Raji (cell line): ENCODE measurements around the gene IRX5.

Experiments used
- POLR2A ChIP-seq: IDR thresholded peaks from 2 replicates; pipeline ENCODE4 v1.6.1; 2011; ENCODE audit warnings: low read depth, low read length, control low read depth; ENCODE audit not compliant: insufficient read depth

The IRX5 gene

DNA sequence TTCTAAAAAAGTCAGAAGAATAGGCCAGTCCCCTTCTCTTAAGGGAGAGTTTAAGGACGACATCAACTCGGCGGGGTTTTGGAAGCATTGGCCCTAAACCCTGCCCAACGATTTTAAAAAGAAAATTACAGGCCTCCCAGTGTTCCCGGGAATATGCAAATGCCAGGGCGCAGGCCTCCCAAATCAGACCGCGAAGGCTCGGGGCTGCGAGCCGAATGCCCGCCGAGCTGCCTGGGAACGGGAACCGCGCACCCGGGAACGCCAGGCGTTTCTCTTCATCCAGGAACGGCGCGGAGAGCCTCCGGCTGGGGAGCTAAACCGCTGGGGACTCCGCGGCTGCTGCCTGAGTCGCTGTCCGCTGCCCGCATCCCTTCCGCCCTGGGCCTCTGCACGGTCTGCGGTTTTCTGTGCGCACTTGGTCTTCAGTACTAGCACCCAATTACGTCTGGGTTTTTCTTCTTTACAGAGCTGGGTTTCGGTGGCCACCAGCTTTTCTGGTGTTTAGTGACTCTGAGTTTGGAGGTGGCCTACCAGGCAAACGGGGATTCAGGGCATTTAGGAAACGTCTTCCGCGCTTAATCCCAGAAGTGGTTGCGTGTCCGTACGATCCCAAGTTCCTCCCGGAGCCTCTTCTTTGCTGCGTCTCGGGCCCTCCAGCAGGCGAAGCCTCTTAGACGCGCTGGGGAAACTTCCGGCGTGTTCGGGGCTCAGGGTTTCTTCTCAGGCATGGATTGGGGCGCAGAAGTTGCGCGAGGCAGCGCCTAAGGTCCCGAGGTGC lies 5.7 kb downstream of the IRX5 start:
- TF ChIP-seq POLR2A, result no peak

DNA sequence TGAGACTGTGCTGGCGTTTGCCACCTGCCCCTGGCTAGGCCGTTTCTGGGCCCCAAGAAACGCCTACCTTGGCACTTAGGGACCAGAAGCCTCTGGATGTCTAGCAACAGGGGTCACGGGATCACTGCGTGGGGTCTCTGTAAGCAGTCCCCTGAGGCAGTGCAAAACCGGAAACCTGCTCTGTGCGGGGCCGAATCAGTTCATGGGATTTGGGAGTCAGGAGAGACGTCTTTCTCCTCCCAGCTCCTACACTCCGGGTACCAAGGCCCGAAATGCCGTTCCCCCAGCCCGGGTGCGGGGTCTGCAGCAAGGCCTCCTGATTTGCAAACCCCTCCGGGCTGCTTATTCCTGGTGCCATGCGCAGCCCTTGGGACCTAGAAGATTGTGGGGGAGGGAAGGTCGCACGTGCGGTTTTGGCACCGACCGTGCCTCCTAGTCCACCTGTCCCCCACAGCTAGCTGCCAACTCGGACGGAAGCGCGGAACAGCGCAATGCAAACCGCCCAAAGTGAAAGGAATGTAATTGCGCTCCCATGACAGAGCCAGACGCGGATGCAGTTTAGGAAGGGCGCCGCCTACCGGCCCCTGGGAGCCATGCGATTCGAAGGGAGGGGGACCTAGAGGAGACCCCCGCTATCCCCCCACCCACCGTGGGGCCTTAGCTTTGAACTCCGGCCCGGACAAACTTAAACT lies 6.5 kb downstream of the IRX5 start:
- no peak for TF ChIP-seq POLR2A

DNA sequence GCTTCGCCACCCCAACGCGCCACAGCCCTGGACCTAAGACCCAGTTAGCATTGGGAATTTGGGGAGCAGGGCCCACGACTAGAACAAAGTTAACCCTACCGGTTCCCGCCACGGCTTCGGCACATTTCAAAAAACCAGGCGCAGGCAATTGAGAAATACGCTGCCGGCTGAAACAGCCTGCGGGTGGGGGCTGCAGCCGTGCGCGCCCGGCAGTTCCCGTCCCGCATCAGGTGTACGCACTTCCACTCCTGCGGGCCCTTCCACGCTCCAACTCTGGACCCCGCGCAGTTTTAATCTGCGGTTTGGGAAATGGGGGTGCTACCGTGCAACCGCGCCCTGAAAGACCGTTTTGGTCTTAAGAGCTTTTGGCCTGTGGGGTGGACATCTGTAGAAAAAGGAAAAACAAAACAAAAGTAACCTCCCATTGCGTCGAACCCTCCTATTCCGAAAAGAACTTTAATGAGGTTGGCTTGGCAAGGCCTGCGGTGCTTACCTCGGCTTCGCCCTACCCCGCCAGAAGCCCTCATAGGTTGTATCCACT lies 7.1 kb downstream of the IRX5 start:
- TF ChIP-seq POLR2A, result no peak

DNA sequence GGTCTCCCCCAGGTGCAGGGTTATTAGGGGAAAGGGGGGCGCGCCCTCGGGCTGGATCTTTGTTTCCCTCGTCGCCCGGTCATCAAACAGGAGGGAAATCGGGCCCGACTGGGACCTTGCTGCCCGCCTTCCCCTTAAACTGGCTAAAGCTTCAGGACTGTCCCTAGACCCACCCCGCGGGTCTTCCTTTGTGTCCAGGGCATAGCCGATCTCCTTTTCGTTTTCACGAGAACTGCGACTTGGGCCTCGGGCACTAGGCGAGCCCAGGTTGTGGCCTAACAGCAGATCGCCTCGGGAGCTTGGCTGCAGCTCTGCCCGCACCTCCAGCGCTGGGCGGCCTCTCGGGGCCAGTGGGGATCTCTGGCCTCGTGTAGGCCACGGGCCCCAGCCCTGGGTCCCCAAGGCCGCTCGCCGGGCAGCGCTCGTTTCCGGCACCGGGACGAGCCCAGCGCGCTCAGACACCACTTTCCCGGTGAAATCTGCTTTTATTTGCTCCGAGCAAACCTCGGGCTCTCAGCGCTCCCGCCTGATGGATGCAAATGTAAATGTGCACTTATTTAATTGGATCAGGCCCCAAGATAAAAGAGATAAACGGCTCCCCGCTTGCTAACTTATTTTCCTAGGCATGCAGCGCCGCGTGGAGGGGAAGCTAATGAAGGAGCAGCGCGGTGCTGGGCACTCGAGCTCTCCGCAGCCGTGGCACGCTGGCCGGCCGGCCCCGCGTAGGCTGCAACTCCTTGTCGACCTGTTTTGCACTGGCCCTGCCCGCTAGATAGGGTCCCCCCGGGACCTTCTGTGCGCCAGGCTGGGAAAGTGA lies 7.8 kb downstream of the IRX5 start:
- TF ChIP-seq POLR2A, result no peak

DNA sequence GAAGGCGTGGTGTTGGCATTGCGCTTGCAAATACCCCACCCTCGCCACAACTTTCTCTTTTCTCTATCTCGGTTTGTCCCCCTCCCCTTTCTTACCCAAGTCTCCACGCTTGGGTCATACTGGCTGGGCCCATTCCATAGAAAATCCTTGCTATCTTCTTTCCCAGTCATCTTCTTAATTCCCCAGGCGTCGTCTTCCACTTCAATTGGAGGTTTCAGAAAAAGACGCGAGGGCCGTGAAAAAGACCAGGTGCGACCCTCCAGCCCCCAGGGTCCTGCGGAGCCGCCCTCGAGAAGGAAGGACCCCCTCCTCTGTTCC lies 8.3 kb downstream of the IRX5 start:
- no peak for TF ChIP-seq POLR2A

DNA sequence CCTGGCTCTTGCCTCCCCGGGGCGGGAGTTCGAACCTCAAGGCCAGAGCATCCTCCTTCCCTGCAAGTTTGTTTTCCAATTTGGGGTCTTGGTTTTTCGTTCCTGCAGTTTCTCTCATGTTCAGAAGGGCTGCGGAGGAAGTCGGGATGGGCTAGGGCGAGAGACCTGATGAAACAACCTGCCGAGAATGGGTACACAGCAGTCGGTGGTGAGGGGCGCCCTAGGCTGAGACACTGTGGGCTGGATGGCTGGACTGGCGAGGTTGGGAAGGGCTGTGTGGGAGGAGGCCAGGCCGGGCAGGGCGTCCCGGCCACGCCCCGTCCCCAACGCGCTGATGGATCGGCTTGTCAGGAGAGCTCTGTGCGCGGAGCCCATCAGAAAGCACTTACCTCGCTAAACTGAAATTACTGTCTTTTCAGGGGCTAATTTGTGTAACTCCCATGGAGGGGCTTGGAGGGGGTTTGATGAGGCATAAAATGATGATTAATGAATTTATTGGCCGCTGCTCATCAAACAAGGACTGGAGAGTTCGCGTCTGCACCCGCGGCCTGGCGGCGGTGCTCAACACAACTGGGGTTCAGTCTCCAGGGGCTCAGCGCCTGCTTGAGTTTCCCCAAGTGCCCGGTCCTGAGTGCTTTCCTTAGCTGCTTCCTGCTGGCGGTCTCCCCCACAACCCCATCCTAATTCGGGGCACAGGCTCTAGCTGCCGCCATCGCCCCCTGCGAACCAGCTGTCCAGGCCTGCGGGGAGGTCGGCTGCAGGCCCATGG lies 9.0 kb downstream of the IRX5 start:
- no peak for TF ChIP-seq POLR2A

DNA sequence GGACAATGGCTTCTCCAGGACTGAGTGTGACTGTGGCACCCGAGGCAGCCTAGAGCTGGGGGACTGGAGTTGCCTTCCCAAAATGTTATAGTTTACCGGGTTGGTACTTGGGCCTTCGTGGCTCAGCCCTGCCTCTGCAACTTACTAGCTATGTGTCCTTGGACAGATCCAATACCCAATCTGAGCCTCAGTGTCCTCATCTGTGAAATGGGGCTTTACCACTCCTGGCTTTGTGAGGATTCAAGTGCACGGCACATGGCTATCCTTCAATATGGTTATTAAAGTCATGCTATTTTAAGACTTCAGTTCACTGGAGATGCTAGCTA lies 9.6 kb downstream of the IRX5 start:
- no peak for TF ChIP-seq POLR2A

DNA sequence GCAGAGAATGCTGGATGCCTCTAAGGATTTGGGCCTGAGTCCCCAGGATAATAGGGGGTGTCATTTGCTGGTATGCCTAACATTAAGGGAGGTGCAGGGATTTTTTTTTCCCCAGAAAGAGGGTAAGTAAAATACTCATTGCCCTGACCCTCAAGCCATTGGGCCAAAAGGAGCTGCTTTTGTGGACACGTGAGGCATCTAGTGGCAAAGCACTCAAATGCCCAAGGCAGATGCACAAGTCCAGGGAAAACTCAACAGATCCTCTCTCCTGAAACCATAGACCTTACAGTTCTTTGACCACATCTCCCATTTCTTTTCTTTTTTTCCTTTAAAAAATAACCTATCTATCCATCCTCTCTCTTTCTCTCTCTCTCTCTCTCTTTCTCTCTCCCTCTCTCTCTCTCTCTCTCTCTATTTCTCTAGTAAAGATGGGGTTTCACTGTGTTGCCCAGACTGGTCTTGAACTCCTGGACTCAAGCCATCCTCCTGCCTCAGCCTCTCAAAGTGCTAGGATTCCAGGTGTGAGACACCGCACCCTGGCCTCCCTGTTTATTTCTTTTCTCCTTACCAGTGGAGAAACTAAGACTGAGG lies 11.8 kb downstream of the IRX5 start:
- TF ChIP-seq POLR2A, result no peak

DNA sequence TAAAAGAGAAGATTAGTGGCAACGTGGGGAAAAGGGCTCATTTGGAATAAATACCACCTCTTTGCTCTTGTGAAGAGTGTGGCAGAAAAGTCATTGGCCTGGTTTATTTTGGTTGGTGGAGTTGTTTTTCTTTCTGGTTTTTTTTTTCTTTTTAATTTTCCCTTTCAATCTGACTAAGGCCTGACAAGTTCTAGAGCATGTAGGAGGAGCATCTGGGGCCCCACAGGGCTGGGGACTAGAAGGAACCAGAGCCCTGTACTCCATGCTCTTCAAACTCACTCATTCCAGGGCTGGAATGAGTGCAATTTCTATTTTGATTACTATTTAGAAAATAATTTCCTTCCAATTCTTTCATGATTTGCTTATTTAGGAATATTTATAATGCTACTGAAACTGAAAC lies 13.3 kb downstream of the IRX5 start:
- TF ChIP-seq POLR2A, result no peak

DNA sequence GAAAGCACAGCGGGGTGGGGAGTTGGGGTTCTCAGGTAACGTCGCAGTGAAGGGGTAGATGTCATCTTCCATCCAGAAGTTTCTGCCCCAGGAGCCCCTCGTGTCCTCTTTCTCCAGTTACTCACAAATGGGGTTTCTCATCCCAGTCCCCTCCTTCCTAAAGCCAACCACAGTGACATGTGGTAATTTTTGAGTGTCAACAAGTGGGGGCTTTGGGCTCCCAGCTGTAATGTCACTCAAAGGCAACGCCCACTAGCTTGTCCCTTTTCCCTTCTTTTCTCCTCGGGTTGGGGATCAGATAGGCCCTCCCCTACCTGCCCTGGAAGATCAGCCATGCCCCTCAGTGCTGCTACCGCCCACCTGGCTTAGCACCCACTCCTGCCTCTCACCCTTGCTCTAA lies 14.4 kb downstream of the IRX5 start:
- TF ChIP-seq POLR2A, result no peak

DNA sequence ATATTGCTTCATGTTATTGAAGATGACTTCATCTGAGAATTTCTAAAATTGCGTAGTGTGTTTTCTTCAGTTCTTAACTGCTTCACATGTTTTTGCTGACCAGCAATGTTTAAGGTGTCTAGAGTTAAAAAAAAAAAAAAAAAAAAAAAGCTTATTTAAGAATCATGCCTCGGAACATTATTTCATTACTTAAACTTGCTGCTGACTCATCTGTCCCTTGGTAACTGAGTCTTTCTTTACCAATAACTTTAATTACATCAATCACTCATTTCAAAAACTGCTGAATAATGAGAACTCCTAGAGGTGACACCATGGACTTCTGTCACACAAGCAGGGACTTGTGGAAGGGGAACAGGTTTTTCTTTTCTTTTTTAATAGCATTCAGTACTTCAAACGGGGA lies 16.2 kb downstream of the IRX5 start:
- TF ChIP-seq POLR2A, result no peak

DNA sequence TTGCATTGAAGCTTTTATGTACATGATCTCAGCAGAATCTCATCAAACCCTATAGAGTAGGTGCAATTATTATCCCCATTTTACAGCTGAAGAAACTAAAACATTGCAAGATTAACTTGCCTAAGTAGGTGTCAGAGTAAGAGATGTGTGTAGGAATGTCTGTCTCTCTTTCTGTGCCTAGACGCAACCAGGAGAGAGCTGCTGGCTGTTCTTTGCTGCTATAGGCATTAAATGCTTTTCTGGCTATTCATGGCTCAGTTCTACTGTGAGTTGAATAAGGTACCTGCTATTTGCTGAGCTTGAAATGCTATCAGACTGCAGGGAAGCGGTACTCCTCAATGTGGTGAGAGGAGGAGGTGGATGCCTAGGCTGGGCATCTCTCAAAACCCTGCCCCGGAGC lies 17.0 kb downstream of the IRX5 start:
- no peak for TF ChIP-seq POLR2A

DNA sequence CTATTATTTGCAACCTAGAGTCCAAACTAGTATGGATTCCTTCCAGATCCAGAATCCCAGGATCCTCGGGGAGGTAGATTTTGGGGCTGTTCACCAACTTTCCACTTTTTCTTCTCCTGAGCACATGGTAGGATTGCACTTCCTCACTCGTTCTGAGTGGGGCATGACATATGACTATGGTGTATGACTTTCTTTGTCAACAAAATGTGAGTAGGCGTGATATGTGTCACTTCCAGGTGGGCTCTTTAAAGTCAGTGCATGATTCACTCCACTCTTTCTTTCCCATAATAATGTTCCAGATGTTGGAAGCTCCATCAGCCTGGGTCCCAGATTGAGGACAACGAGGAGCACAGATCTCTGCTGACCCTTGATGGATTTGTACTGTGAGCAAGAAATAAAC lies 21.5 kb downstream of the IRX5 start:
- TF ChIP-seq POLR2A, result no peak

DNA sequence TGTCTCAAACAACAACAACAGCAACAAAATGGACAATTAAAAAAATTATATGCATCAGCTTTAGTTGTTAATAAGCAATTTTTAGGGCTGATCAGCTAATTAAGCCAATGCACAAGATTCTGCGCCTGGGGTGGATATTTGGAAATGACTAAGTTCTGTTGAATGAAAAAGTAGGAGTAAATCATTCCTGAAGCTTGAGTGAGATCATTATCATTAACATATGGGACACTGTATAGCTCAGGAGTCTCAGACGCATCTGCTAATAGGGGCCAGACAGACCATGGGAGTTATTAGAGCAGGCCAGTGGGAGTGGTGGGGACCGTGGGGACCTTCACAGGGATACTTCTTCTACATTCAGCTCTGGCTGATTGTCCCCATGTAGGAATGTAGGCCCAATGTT lies 22.8 kb downstream of the IRX5 start:
- TF ChIP-seq POLR2A, result no peak

DNA sequence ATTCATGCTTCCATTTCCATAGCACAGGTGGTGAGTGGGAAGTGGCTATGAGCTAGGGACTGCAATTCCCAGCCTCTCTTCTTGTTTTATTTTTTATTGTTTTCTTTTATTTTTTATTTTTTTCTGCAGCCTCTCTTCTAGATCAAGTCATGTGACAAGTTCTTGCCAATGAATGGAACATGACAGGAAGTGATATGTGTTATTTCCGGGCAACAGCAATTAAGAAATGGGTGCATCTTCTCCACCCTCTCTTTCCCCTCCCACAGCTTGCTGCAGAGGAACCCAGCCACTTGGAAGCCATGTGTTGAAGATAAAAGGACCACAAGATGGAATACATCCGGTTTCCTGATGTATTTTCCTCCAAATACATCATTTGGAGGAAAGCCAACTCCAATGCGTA lies 23.6 kb downstream of the IRX5 start:
- no peak for TF ChIP-seq POLR2A
